Measurements from ENCODE around the gene SYT9.

DNA sequence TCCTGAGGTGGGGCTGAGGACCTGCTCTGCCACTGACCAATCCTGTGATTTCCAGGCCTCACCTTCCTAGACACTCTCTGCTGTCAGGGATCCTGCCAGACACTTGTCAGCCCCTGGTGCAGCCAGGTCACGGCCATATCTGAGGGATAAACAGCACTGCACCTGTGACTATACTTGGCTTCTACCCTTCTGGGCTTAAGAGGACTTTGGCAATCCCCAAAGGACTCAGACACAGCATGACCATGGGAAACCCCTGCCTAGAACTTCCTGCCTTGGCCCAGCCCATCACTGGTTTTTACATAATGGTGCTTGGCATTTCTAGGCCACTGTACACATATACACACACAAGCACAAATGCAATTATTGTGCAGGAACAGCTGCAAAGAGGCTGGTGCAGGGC, 222.0 kb downstream of the SYT9 start:
- no peak for TF ChIP-seq CTCF (IDR thresholded peaks at IDR 0.05)
- no peak for TF ChIP-seq EZH2 (IDR thresholded peaks at IDR 0.05; ENCODE audit: borderline replicate concordance, insufficient read depth, low read depth, low read length, poor library complexity, severe bottlenecking)

Data from B cell (primary cell).